Nephron progenitor cell (in vitro differentiated cells): ENCODE results near the gene EIF3L.
A peak's percentile ranks its signal among the peaks of the same experiment; 100 is the strongest.

Source experiments
- DNase-seq: peaks from one replicate; pipeline ENCODE4 v3.0.0; 2021
- H3K27ac Mint-ChIP-seq: 2 replicates; pipeline ENCODE4 v1.8.0; 2021; ENCODE audit warnings: mild to moderate bottlenecking, moderate library complexity, mixed read lengths
- H3K27me3 Mint-ChIP-seq: 2 replicates; pipeline ENCODE4 v1.8.0; 2021; ENCODE audit warnings: mild to moderate bottlenecking, low read depth, mixed read lengths; ENCODE audit not compliant: poor library complexity
- H3K36me3 Mint-ChIP-seq: 2 replicates; pipeline ENCODE4 v1.8.0; 2021; ENCODE audit warnings: low read depth, mixed read lengths
- H3K4me1 Mint-ChIP-seq: 2 replicates; pipeline ENCODE4 v1.8.0; 2021; ENCODE audit warnings: mixed read lengths
- H3K4me3 Mint-ChIP-seq: 2 replicates; pipeline ENCODE4 v1.8.0; 2021; ENCODE audit warnings: mild to moderate bottlenecking, moderate library complexity, mixed read lengths
- H3K9me3 Mint-ChIP-seq: 2 replicates; pipeline ENCODE4 v1.8.0; 2021; ENCODE audit warnings: mild to moderate bottlenecking, moderate library complexity, mixed read lengths
- TF ChIP-seq, protein P1 (sequence below): fragments of 200-600 bp; sonication (generic); IDR thresholded peaks from 2 replicates; pipeline ENCODE4 v1.5.0; 2021; ENCODE audit warnings: antibody characterized with exemption

Gene EIF3L

DNA sequence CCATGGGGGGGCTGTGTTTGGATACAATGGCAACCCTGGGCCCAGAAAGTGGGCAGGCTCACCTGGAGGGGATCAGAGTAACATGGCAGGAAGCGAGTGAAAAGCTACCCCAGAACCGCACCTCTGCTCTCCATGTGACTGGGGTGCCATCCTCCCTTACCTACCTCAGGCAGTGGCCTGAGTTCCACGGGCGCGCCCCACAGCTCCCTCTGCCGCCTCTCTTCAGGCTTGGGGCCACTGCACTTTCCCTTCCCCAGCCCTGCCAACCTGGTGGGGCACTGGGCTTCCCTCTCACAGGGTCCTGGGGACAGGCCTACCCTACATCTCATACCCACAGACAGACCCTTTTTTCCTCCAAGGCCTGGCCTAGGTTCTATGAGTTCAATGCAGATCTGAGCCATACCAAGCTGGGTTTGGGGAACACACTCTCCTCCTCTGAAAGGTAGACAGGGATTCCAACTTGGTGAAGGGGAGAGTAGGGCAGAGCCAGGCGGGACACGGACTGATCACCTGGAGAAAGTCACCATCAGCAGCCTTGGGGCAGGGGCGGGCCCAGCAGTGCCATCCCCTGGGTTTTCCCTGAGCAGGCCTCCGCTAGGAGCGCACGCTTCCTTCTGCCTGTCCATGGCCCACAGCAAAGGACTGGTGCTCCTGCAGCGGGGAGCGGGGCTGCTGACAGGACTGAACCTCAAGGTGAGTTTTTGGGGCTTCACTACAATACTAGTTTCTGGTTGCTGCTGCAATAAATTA lies 19.0 kb upstream of the EIF3L start:
- H3K9me3 Mint-ChIP-seq, result no peaks in the 10 kb centered on the region
- peaks cover 25% of the 10 kb centered on the region for H3K36me3 Mint-ChIP-seq
- H3K27me3 Mint-ChIP-seq, result peaks cover 18% of the 10 kb centered on the region
- peak overlapping the region; percentile 34 for H3K27ac Mint-ChIP-seq
- DNase-seq, result no peak
- H3K4me1 Mint-ChIP-seq, result peaks cover 7% of the 10 kb centered on the region
- TF ChIP-seq, protein P1, sequence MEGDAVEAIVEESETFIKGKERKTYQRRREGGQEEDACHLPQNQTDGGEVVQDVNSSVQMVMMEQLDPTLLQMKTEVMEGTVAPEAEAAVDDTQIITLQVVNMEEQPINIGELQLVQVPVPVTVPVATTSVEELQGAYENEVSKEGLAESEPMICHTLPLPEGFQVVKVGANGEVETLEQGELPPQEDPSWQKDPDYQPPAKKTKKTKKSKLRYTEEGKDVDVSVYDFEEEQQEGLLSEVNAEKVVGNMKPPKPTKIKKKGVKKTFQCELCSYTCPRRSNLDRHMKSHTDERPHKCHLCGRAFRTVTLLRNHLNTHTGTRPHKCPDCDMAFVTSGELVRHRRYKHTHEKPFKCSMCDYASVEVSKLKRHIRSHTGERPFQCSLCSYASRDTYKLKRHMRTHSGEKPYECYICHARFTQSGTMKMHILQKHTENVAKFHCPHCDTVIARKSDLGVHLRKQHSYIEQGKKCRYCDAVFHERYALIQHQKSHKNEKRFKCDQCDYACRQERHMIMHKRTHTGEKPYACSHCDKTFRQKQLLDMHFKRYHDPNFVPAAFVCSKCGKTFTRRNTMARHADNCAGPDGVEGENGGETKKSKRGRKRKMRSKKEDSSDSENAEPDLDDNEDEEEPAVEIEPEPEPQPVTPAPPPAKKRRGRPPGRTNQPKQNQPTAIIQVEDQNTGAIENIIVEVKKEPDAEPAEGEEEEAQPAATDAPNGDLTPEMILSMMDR, result no peak
- H3K4me3 Mint-ChIP-seq, result no peak overlapping the region

DNA sequence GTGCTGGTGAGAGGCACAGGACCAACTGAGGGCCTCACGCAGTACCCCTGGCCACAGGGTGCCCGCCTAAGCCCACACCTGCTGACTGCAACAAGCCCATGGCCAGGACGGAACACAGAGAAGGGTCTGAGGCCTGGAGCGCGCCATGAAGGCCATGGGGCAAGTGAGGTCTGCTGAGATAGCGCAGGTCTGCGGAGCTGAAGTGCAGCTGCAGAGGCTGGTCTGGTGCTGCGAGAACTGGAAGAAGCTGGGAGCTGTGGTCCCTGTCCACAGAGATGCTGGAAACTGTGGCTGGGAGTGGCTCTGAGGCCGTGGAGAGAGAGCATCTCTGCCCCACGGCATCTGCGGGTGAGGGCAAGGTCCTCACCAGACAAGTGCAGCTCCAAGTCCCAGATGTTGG lies 17.7 kb upstream of the EIF3L start:
- H3K36me3 Mint-ChIP-seq, result peaks cover 25% of the 10 kb centered on the region
- no peak for DNase-seq
- H3K9me3 Mint-ChIP-seq, result no peaks in the 10 kb centered on the region
- H3K4me3 Mint-ChIP-seq, result no peak overlapping the region
- no peak overlapping the region for H3K27ac Mint-ChIP-seq
- TF ChIP-seq, protein P1, result no peak
- H3K27me3 Mint-ChIP-seq, result peaks cover 14% of the 10 kb centered on the region
- H3K4me1 Mint-ChIP-seq, result peaks cover 7% of the 10 kb centered on the region

DNA sequence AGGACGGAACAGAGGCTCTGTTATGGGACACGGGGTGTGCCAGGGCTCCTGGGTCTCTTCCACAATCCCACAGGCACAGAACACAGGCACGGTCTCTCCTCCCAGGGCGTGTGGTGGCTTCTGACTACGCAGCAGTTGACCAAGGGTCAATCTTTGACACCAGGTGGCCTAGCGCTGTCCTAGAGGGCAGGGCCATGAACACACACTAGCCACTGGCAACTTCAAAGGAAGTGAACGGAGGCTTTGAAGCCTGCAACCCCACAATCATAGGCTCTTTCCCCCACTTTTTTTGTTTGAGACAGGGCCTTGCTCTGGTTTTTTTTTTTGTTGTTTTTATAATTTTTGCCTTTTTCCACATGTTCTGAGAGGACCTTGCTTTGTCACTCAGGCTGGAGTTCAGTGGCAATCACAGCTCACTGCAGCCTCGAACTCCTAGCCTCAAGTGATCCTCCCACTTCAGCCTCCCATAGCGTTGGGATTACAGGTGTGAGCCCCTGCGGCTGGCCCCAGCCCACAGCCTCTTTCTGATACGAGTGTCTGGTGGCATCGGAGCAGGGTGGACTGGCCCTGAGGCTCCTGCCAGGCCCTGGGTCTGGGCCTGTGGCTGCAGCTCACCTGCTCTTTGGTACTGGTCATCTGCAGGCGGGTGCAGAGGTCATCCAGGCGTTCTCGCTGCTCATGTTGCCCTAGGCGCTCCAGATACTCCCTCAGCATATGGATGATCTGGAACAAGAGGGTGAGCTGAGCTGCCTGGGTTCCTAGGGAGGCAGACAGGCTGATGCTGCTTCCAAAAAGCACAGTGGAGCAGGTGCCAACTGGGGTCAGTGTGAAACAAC lies 17.0 kb upstream of the EIF3L start:
- no peak overlapping the region for H3K27ac Mint-ChIP-seq
- H3K4me1 Mint-ChIP-seq, result peaks cover under 1% of the 10 kb centered on the region
- H3K9me3 Mint-ChIP-seq, result no peaks in the 10 kb centered on the region
- peaks cover 31% of the 10 kb centered on the region for H3K36me3 Mint-ChIP-seq
- no peak for DNase-seq
- H3K4me3 Mint-ChIP-seq, result no peak overlapping the region
- peaks cover 6% of the 10 kb centered on the region for H3K27me3 Mint-ChIP-seq
- TF ChIP-seq, protein P1, result no peak

DNA sequence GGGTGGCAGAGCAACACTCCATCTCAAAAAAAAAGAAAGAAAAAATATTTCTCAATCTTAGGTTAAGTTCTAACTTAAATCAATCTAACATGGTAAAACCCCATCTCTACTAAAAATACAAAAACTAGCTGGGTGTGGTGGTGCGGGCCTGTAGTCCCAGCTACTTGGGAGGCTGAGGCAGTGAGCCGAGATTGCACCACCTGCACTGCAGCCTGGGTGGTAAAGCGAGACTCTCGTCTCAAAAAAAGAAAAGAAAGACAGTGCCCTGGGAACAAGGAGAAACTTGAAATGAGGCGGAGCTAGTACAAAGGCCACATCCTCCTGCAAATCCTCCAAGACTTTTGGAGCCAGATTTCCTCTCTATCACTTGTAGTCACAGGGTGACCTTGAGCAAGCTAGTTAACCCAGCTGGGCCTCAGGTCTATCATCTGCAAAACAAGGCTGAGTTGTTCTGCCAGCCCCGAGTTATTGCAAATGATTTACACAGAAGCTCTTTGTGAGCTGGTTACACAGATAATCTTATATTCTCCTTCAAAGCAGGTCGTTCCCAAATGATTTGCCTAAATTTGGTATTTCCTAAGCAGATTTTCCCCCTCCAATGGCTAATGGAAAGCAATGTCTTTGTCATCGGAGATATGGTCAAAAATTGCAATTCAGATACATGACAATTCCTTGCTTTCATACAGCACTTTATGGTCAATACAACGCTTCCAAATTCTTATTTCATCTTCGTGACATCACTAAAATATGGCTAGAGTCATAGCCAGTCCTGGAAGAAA lies 7.0 kb upstream of the EIF3L start:
- H3K27ac Mint-ChIP-seq, result no peak overlapping the region
- peaks cover 4% of the 10 kb centered on the region for H3K27me3 Mint-ChIP-seq
- peaks cover 10% of the 10 kb centered on the region for H3K4me1 Mint-ChIP-seq
- peaks cover 21% of the 10 kb centered on the region for H3K9me3 Mint-ChIP-seq
- H3K4me3 Mint-ChIP-seq, result peak overlapping the region; percentile 77
- DNase-seq, result no peak
- peaks cover 29% of the 10 kb centered on the region for H3K36me3 Mint-ChIP-seq
- TF ChIP-seq, protein P1, result no peak

GRCh38 chr22:37843741-37844089 lies 5.5 kb upstream of the EIF3L start:
- no peak for DNase-seq
- peaks cover 5% of the 10 kb centered on the region for H3K27me3 Mint-ChIP-seq

More at GRCh38 chr22:37843741-37844089, 5.5 kb upstream of the EIF3L start:
- TF ChIP-seq, protein P1, result no peak
- H3K4me3 Mint-ChIP-seq, result peak overlapping the region; percentile 95
- H3K36me3 Mint-ChIP-seq, result peaks cover 28% of the 10 kb centered on the region
- H3K27ac Mint-ChIP-seq, result peak overlapping the region; percentile 97
- H3K4me1 Mint-ChIP-seq, result peaks cover 21% of the 10 kb centered on the region
- peaks cover 30% of the 10 kb centered on the region for H3K9me3 Mint-ChIP-seq
